ENCODE measurements around the gene NPTX1.

NPTX1 gene

DNA sequence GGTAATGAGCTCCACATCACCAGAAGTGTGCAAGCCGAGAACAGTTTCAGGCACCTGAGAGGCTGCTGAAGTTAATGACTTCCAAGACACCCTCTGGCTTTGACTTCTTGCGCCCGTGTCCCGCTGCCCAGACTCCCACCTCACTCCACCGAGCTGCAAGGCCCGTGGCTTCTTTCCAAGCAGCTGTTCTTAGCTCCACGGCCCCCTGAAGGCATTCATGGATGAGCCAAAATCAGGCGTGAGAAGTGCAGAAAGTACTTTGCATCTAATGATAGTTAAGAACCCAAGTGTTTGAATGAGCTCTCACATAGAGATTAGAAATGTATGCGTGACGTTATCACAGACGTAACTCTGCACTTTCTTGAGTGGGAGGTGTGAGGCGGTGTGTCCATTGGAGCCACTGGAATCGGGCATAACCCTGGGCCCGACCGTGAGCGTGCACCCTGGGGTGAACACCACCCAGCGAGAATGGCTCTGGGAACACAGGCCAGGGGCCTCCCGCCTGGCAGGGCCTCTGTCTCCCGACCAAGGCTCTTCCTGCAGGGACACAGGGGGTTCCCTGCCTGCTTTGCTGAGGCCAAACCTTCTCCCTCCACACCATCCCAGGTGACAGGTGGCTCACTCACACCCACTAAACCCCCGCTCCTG lies 11.0 kb downstream of the NPTX1 start:
- no peak for TF ChIP-seq POLR2AphosphoS5 (IDR thresholded peaks at IDR 0.05; ENCODE audit: low read depth, low read length)
- TF ChIP-seq TAF1 (IDR thresholded peaks at IDR 0.05; ENCODE audit: borderline replicate concordance, low read depth, low read length) = no peak
- FAIRE-seq (no peak), DNase-seq (ENCODE audit: insufficient read length) (no peak)

DNA sequence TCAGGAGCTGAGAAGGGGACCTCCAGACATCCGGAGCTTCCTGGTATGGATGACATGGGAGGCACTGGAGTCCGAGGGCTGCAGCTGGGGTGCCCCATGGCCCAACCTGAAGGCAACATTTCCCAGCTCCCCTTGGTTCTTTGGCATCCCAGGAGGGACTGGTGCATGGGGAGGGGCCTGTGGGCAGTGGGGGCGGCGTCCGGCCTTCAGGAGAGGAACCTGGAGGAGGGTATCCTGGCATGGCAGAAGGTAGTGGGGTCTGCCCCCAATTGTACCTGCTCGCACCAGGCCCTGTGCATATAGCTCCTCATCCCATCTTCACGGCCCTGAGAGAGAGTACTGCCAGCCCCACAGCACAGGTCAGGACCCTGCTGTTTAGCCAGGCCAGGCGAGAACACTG lies 11.9 kb downstream of the NPTX1 start:
- DNase-seq (ENCODE audit: insufficient read length) = no peak
- FAIRE-seq = no peak
- TF ChIP-seq POLR2AphosphoS5 (IDR thresholded peaks at IDR 0.05; ENCODE audit: low read depth, low read length) = no peak
- TF ChIP-seq POLR2A (IDR thresholded peaks at IDR 0.05; ENCODE audit: low read depth, low read length) = no peak
- TF ChIP-seq TAF1 (IDR thresholded peaks at IDR 0.05; ENCODE audit: borderline replicate concordance, low read depth, low read length) = no peak

DNA sequence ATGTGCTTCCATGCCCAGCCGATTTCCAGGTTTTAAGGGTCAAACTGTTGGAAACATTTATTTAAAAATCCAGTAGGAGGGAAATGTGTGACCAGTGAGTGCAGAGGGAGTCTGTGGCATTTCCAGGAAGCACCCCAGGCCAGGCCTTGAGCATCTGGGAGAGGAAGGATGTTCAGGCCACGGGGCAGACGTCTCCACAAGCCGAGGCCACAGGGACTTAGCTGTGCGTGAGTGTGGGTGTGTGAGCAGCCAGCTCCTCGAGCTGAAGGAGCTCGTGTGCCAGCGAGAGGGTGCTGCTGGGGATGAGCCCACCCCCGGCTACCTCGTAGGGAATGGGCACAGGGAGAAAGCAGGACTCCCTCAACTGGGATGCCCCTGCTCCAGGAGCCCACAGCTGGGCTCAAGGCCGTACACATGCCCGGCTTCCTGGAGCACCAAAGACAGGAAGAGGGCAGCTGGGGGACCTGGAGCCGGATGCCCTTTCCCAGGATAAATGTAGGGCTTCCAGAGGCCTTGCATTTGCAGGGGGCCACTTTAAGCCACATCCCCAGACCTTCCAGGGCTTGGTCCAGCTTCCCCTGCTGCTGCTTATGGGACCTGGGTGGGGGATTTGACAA lies 12.5 kb downstream of the NPTX1 start:
- TF ChIP-seq POLR2A (IDR thresholded peaks at IDR 0.05; ENCODE audit: low read depth, low read length) (no peak), TAF1 (IDR thresholded peaks at IDR 0.05; ENCODE audit: borderline replicate concordance, low read depth, low read length) (no peak), POLR2AphosphoS5 (IDR thresholded peaks at IDR 0.05; ENCODE audit: low read depth, low read length) (no peak)
- FAIRE-seq (no peak), DNase-seq (ENCODE audit: insufficient read length) (no peak)

DNA sequence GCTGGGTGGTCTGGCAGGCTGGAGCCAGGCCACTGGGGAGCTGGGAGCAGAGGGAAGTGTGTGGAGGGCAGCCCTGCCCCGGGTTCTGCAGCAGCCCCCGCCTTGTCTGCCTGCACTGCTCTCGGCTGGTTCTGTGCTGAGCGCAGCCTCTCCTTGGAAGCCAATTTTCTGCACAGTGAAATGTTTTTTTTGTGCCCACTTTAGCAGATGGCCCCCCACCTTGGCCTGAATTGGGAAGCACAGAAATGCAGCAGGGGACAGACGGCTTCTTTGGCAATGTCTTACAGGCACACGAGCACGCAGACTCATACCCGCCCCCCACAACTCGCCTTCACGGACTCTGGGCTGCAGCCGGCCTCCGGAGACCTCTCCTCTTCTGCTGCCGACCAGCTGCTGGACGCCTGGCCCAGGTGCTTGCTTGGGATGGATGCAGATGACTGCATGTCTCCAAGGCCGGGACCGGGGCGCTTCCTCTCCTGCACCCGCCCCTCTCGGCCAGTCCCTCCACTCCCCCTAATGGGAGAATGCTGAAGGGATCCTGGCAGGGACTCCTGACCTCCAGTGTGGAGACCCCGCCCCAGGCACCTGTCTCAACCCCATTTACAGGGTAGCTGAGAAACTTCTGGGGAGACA lies 14.8 kb downstream of the NPTX1 start:
- no peak for FAIRE-seq

DNA sequence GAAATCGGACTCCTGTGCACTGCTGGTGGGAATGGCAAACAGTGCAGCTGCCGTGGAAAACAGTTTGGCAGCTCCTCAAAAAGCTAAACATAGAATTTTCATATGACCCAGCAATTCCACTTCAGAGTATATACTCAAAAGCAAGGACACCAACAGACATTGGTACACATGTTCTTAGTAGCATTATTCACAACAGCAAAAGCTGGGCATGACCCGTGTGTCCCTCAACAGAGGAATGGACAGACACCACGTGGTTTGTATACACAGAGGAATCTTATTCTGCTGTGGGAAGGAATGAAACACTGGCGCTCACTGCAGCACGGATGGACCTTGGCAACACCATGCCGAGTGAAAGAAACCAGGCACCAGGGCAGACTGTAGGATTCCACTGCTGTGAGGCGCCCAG lies 16.0 kb downstream of the NPTX1 start:
- DNase-seq (ENCODE audit: insufficient read length) (no peak), FAIRE-seq (no peak)
- TF ChIP-seq POLR2A (IDR thresholded peaks at IDR 0.05; ENCODE audit: low read depth, low read length) = no peak
- TF ChIP-seq TAF1 (IDR thresholded peaks at IDR 0.05; ENCODE audit: borderline replicate concordance, low read depth, low read length) = no peak
- TF ChIP-seq POLR2AphosphoS5 (IDR thresholded peaks at IDR 0.05; ENCODE audit: low read depth, low read length) = no peak

More for the DNA sequence above, 14.8 kb downstream of the NPTX1 start:
- no peak for DNase-seq (ENCODE audit: insufficient read length)
- TF ChIP-seq TAF1 (IDR thresholded peaks at IDR 0.05; ENCODE audit: borderline replicate concordance, low read depth, low read length) (no peak), POLR2A (IDR thresholded peaks at IDR 0.05; ENCODE audit: low read depth, low read length) (no peak), POLR2AphosphoS5 (IDR thresholded peaks at IDR 0.05; ENCODE audit: low read depth, low read length) (no peak)

DNA sequence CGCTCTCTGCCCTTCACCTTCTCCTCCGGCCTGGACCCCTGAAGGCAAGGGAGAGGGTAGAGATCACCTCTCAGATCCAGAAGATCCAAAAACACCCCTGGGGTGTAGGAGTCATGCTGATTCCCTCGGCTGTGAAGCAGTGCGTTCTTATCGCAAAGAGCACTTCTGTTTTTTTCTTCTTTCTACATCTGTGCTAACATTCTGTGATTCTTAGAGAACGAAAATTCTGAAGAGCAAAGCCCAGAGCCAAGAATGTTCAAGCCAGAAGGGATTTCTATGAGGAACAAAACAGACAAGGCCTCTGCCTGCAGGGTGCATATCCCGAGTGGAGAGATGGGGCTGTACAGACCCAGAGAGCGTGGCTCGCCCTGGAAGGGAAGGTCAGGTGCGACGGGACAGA lies 17.2 kb downstream of the NPTX1 start:
- FAIRE-seq = no peak

DNA sequence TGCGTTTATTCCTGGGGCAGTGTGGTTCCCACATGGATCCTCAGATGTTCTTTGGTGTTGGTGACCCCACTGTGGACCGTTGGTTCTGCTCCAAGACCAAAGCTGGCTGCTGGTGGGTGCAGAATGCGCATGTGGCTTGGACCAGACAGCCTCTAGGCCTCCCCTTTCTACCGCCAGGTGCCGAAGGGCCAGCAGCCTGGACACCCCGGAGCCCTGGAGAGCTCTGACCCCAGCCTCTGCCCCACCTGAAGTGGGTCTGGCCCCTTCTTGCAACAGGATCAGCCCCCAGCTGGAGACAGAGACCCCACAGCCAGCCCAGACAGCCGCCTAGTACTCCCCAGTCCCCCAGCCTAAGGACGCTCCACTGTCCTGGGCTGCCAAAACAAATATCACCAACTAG lies 18.4 kb downstream of the NPTX1 start:
- no peak for DNase-seq (ENCODE audit: insufficient read length)
- TF ChIP-seq POLR2A (IDR thresholded peaks at IDR 0.05; ENCODE audit: low read depth, low read length) (no peak), TAF1 (IDR thresholded peaks at IDR 0.05; ENCODE audit: borderline replicate concordance, low read depth, low read length) (no peak), POLR2AphosphoS5 (IDR thresholded peaks at IDR 0.05; ENCODE audit: low read depth, low read length) (no peak)
- no peak for FAIRE-seq

More for the DNA sequence above, 17.2 kb downstream of the NPTX1 start:
- TF ChIP-seq POLR2A (IDR thresholded peaks at IDR 0.05; ENCODE audit: low read depth, low read length) (no peak), TAF1 (IDR thresholded peaks at IDR 0.05; ENCODE audit: borderline replicate concordance, low read depth, low read length) (no peak), POLR2AphosphoS5 (IDR thresholded peaks at IDR 0.05; ENCODE audit: low read depth, low read length) (no peak)
- DNase-seq (ENCODE audit: insufficient read length) = no peak

DNA sequence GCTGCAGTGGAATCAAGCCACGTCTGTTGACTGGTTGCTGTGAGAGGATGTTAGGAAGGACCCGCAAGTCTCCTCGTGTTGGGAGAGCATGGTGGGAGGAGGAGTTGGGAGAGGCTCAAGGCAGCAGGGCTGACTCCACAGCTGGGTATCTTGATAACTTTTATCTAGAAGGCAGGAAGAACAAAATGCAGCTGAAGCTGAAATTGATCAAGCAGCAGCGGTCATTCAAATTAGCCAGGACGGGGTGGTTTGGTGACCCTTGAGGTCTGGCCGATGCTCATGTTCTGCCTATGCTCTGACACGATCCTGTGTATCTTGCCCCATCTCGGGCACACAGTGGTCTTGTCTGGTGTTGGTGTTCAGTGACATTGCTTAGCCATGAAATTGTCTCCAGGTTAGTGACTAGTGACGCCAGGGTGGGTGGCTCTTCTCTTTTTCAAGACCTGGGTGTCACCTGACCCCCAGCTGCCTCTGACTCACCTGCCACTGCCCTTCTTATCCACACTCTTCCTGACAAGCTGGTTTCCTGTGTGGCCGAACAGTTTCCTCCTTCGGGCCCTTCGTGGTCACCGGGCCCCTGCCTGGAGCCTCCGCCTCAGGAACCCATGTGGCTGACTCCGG lies 19.1 kb downstream of the NPTX1 start:
- DNase-seq (ENCODE audit: insufficient read length) = no peak
- FAIRE-seq = no peak
- TF ChIP-seq POLR2A (IDR thresholded peaks at IDR 0.05; ENCODE audit: low read depth, low read length) = no peak
- no peak for TF ChIP-seq TAF1 (IDR thresholded peaks at IDR 0.05; ENCODE audit: borderline replicate concordance, low read depth, low read length)
- TF ChIP-seq POLR2AphosphoS5 (IDR thresholded peaks at IDR 0.05; ENCODE audit: low read depth, low read length) = no peak

DNA sequence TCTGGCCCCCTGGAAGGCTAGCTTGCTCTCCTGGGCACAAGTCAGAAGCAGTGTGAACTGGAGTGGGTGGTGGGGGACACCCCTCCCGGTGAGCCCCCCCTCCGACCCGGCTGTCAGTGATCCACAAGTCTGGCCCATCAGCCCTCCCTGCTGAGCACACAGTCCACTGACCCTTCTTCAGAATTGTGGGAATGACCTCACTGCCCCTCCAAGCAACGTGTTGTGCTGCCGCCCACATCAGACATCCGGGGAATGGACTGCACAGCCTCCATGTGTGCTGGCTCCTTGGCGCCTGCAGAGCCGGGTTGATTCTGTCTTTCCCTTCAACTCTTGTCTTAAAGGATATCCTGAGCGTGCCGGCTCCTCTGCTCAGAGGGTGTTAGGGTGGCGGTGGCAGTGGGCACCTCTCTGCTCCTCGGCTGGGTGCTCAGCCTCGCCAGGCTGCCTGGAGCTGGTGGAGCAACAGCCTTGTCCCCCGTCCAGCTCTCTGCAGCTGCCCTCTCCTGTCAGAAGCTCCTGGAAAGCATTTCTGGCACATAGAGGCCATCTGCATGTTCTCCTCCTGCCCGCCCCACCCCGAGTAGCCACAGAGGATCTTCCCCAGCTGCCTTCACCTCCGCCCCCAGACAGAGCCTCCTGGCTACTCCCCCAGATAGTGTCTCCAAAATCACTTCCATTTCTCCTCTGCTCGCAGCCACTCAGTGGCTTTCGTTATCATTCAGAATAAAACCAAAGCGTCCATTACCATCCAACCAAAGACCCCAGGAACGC lies 19.8 kb downstream of the NPTX1 start:
- TF ChIP-seq POLR2AphosphoS5 (IDR thresholded peaks at IDR 0.05; ENCODE audit: low read depth, low read length) (no peak), POLR2A (IDR thresholded peaks at IDR 0.05; ENCODE audit: low read depth, low read length) (no peak)
- no peak for DNase-seq (ENCODE audit: insufficient read length)
- FAIRE-seq = no peak

DNA sequence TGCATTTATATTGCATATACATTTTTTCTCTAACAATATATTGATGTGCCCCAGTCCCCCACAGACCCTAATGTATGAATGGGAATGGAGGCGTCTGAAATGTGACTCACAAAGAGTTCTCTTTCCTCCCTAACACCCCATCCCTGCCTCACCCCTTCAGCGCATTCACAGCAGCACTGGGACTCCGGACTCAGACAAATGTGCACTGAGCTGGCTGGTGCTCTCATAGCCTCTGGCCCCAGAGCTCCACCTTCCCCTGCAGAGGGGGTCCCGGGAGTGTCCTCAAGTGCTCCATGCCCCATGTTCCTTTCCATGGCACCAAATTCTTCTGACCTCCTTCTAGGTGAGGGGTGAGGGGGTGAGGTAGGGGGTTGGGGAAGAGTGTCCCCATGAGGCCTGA lies 20.6 kb downstream of the NPTX1 start:
- FAIRE-seq (no peak), DNase-seq (ENCODE audit: insufficient read length) (no peak)
- no peak for TF ChIP-seq POLR2A (IDR thresholded peaks at IDR 0.05; ENCODE audit: low read depth, low read length)
- TF ChIP-seq POLR2AphosphoS5 (IDR thresholded peaks at IDR 0.05; ENCODE audit: low read depth, low read length) = no peak
- TF ChIP-seq TAF1 (IDR thresholded peaks at IDR 0.05; ENCODE audit: borderline replicate concordance, low read depth, low read length) = no peak

DNA sequence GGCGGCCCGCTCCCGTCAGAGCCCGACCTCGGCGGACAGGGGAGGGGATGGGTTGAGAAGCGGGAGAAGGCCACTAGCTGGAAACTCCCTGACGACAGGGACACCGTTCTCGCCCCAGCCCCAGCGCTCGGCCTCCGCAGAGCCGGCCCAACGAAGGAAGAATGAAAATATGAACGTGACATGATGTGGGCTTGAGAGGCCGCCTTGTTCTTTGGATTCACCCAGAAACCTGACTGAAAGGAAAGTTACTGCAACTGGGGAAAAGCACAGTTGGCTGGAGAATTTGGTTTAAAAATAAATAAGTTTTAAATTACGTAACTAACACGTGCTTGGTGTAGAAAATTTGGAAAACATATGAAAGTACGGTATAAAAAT lies 21.1 kb downstream of the NPTX1 start:
- no peak for TF ChIP-seq POLR2A (IDR thresholded peaks at IDR 0.05; ENCODE audit: low read depth, low read length)
- no peak for TF ChIP-seq TAF1 (IDR thresholded peaks at IDR 0.05; ENCODE audit: borderline replicate concordance, low read depth, low read length)
- TF ChIP-seq POLR2AphosphoS5 (IDR thresholded peaks at IDR 0.05; ENCODE audit: low read depth, low read length) = no peak
- FAIRE-seq = no peak
- peak; percentile 77 for DNase-seq (ENCODE audit: insufficient read length)

Data from GM12892 (cell line).